ENCODE results near the gene HP. TPM values are rescaled to one million over a fixed set of nuclear protein-coding genes. Genes with fewer than 3 reads are reported as not detected.

The HP gene
- total and polyA plus RNA-seq, 2 of the 13 experiments (the other 11 are each of a cell fraction or from before 2014, with no cell fraction given): 387 to 524 TPM

DNA sequence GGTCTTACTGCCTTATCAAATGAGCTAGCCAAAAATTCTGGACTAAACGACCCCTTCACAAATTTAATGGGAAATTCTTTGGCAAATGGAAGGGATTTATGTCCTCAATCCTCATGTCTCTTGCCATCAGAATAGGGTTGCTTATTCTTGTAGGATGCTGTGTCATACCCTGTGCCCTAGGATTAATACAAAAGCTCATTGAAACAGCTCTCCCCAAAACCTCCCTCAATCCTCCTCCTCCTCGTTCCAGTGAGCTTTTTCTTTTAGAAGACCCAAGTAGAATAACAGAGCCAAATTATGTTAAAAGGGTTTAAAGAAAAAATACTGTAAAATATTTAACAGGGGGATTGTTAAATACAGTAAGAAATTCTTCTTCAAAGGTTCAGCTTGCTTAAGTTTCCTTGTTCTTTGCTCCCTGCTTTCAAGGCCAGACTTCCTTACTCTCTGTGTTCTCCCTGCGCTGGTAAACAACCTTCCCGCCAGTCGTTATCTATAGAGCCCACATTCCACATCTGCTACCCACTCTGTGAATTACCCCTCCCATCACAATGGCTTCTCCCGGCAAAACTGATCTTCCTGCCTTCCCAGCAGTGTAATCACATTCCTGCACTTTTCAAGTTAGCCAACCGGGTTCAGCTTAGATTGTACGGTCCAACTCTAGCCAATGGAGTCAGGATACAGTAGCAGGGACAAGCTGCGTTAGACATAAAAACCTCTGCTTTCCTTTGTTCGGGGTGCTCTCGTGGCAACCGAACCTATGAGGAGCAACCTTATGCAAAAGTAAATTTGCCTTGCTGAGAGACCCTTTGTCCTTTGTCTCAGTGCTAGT lies 18.4 kb downstream of the HP start (continued):
- TF ChIP-seq, protein P1, sequence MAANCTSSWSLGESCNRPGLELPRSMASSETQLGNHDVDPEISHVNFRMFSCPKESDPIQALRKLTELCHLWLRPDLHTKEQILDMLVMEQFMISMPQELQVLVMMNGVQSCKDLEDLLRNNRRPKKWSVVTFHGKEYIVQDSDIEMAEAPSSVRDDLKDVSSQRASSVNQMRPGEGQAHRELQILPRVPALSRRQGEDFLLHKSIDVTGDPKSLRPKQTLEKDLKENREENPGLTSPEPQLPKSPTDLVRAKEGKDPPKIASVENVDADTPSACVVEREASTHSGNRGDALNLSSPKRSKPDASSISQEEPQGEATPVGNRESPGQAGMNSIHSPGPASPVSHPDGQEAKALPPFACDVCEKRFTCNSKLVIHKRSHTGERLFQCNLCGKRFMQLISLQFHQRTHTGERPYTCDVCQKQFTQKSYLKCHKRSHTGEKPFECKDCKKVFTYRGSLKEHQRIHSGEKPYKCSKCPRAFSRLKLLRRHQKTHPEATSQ (CRISPR knock-in tag; IDR thresholded peaks at IDR 0.05; ENCODE audit: borderline replicate concordance): no peak
- TF ChIP-seq, protein P2, sequence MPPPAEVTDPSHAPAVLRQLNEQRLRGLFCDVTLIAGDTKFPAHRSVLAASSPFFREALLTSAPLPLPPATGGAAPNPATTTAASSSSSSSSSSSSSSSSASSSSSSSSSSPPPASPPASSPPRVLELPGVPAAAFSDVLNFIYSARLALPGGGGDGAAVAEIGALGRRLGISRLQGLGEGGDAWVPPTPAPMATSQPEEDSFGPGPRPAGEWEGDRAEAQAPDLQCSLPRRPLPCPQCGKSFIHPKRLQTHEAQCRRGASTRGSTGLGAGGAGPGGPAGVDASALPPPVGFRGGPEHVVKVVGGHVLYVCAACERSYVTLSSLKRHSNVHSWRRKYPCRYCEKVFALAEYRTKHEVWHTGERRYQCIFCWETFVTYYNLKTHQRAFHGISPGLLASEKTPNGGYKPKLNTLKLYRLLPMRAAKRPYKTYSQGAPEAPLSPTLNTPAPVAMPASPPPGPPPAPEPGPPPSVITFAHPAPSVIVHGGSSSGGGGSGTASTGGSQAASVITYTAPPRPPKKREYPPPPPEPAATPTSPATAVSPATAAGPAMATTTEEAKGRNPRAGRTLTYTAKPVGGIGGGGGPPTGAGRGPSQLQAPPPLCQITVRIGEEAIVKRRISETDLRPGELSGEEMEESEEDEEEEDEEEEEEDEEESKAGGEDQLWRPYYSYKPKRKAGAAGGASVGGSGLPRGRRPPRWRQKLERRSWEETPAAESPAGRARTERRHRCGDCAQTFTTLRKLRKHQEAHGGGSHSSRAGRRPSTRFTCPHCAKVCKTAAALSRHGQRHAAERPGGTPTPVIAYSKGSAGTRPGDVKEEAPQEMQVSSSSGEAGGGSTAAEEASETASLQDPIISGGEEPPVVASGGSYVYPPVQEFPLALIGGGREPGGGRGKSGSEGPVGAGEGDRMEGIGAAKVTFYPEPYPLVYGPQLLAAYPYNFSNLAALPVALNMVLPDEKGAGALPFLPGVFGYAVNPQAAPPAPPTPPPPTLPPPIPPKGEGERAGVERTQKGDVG (CRISPR knock-in tag; IDR thresholded peaks at IDR 0.05; ENCODE audit: borderline replicate concordance): no peak; the same call in 1 of the 2 replicates
- TF ChIP-seq FOXA1 (IDR thresholded peaks at IDR 0.05): no peak
- TF ChIP-seq FOXA1 (CRISPR knock-in tag; IDR thresholded peaks at IDR 0.05): peak; percentile 77
- 0 out of 2 replicates have a peak, but pooled peaks have one; percentile 45 for TF ChIP-seq ARNT2 (CRISPR knock-in tag; IDR thresholded peaks at IDR 0.05; ENCODE audit: low read depth)
- no peak for TF ChIP-seq ZBTB1 (CRISPR knock-in tag; IDR thresholded peaks at IDR 0.05; ENCODE audit: borderline replicate concordance)
- TF ChIP-seq ZBED4 (CRISPR knock-in tag; IDR thresholded peaks at IDR 0.05; ENCODE audit: borderline replicate concordance): peak; percentile 57; the same call in 1 of the 2 replicates
- TF ChIP-seq, protein P3, sequence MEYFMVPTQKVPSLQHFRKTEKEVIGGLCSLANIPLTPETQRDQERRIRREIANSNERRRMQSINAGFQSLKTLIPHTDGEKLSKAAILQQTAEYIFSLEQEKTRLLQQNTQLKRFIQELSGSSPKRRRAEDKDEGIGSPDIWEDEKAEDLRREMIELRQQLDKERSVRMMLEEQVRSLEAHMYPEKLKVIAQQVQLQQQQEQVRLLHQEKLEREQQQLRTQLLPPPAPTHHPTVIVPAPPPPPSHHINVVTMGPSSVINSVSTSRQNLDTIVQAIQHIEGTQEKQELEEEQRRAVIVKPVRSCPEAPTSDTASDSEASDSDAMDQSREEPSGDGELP (IDR thresholded peaks at IDR 0.05; ENCODE audit: borderline replicate concordance, low read depth): peak; percentile 18; the same call in 1 of the 2 replicates
- TF ChIP-seq TAF1 (CRISPR knock-in tag; IDR thresholded peaks at IDR 0.05): no peak
- TF ChIP-seq ZBTB7A (CRISPR knock-in tag; IDR thresholded peaks at IDR 0.05): no peak; the same call in 1 of the 2 replicates
- TF ChIP-seq NFKBIZ (CRISPR knock-in tag; IDR thresholded peaks at IDR 0.05): peak; percentile 48; the same call in 1 of the 2 replicates
- TF ChIP-seq ZNF383 (CRISPR knock-in tag; IDR thresholded peaks at IDR 0.05; ENCODE audit: borderline replicate concordance): no peak
- peak; percentile 37; the same call in 1 of the 2 replicates for TF ChIP-seq THRA (CRISPR knock-in tag; IDR thresholded peaks at IDR 0.05; ENCODE audit: borderline replicate concordance)
- no peak for TF ChIP-seq U2AF2 (IDR thresholded peaks at IDR 0.05; ENCODE audit: low read depth, low read length)
- TF ChIP-seq SKI (IDR thresholded peaks at IDR 0.05; ENCODE audit: partially characterized antibody): peak; percentile 63
- TF ChIP-seq TEF (CRISPR knock-in tag; IDR thresholded peaks at IDR 0.05): no peak

All from HepG2 (cell line).